Trophoblast cell (in vitro differentiated cells and primary cell): Measurements from ENCODE around the gene RIN3.

Experiments
- DNase-seq, 2 donors: peaks; one replicate each; pipeline ENCODE4 v3.0.0-alpha.2; 2016
- H2AFZ ChIP-seq: 2 replicates; pipeline ENCODE4 v1.6.1; 2013; ENCODE audit warnings: low read length, moderate library complexity, mild to moderate bottlenecking; ENCODE audit not compliant: insufficient read depth, poor library complexity
- H2AK5ac ChIP-seq: 2 replicates; pipeline ENCODE4 v1.6.1; 2013; ENCODE audit warnings: mild to moderate bottlenecking, low read length
- H2BK120ac ChIP-seq: 2 replicates; pipeline ENCODE4 v1.6.1; 2013; ENCODE audit warnings: low read length, mild to moderate bottlenecking, moderate library complexity; ENCODE audit not compliant: insufficient read depth, poor library complexity
- H2BK12ac ChIP-seq: 2 replicates; pipeline ENCODE4 v1.6.1; 2013; ENCODE audit warnings: mild to moderate bottlenecking, low read length, moderate library complexity
- H2BK5ac ChIP-seq: 2 replicates; pipeline ENCODE4 v1.6.1; 2013; ENCODE audit warnings: low read length, low read depth, moderate library complexity, mild to moderate bottlenecking; ENCODE audit not compliant: poor library complexity
- H3K14ac ChIP-seq: 2 replicates; pipeline ENCODE4 v1.6.1; 2013; ENCODE audit warnings: mild to moderate bottlenecking, low read length
- H3K18ac ChIP-seq: 2 replicates; pipeline ENCODE4 v1.6.1; 2013; ENCODE audit warnings: mild to moderate bottlenecking, low read length
- H3K23ac ChIP-seq: 2 replicates; pipeline ENCODE4 v1.6.1; 2013; ENCODE audit warnings: low read length
- H3K27ac ChIP-seq: 2 replicates; pipeline ENCODE4 v1.5.1; 2013; ENCODE audit warnings: low read depth, mild to moderate bottlenecking, inconsistent platforms, low read length, moderate library complexity
- H3K27me3 ChIP-seq: 2 replicates; pipeline ENCODE4 v1.6.1; 2013; ENCODE audit warnings: inconsistent platforms, mild to moderate bottlenecking, low read length, moderate library complexity; ENCODE audit not compliant: insufficient read depth
- H3K36me3 ChIP-seq, 2 experiments: 1 replicate in 1 of 2; 2 replicates in 1 of 2; pipeline ENCODE4 v1.6.1; 2013; ENCODE audit warnings: low read length in 2 of 2, mild to moderate bottlenecking in 2 of 2, moderate library complexity in 1 of 2; ENCODE audit not compliant: insufficient read depth in 2 of 2, control insufficient read depth in 1 of 2
- H3K4ac ChIP-seq: 2 replicates; pipeline ENCODE4 v1.6.1; 2013; ENCODE audit warnings: low read depth, mild to moderate bottlenecking, low read length, moderate library complexity
- H3K4me1 ChIP-seq, 2 experiments: 1 replicate in 1 of 2; 2 replicates in 1 of 2; pipeline ENCODE4 v1.6.1; 2013; ENCODE audit warnings: low read length in 2 of 2, mild to moderate bottlenecking in 2 of 2, moderate library complexity in 1 of 2; ENCODE audit not compliant: insufficient read depth in 2 of 2, control insufficient read depth in 1 of 2
- H3K4me2 ChIP-seq: 2 replicates; pipeline ENCODE4 v1.6.1; 2013; ENCODE audit warnings: inconsistent platforms, mild to moderate bottlenecking, low read length, moderate library complexity
- H3K4me3 ChIP-seq: 2 replicates; pipeline ENCODE4 v1.5.1; 2013; ENCODE audit warnings: mild to moderate bottlenecking, low read depth, low read length, inconsistent platforms
- H3K79me1 ChIP-seq: one replicate; pipeline ENCODE4 v1.6.1; 2013; ENCODE audit warnings: low read length
- H3K79me2 ChIP-seq: 2 replicates; pipeline ENCODE4 v1.6.1; 2013; ENCODE audit warnings: low read length, mild to moderate bottlenecking; ENCODE audit not compliant: control insufficient read depth, insufficient read depth, poor library complexity
- H3K9ac ChIP-seq: 2 replicates; pipeline ENCODE4 v1.6.1; 2013; ENCODE audit warnings: mild to moderate bottlenecking, low read length
- H3K9me3 ChIP-seq: 2 replicates; pipeline ENCODE4 v1.6.1; 2013; ENCODE audit warnings: low read depth, mild to moderate bottlenecking, control low read depth, inconsistent platforms, low read length; ENCODE audit not compliant: insufficient read depth
- H4K12ac ChIP-seq: 2 replicates; pipeline ENCODE4 v1.6.1; 2013; ENCODE audit warnings: low read depth, mild to moderate bottlenecking, low read length, moderate library complexity
- H4K8ac ChIP-seq: 2 replicates; pipeline ENCODE4 v1.6.1; 2013; ENCODE audit warnings: low read depth, mild to moderate bottlenecking, low read length, moderate library complexity
- H4K91ac ChIP-seq: one replicate; pipeline ENCODE4 v1.6.1; 2013; ENCODE audit warnings: low read depth, mild to moderate bottlenecking, low read length, moderate library complexity
- WGBS: extraction: QIAGEN DNeasy Blood & Tissue Kit; methylation state at CpG from one replicate; pipeline ENCODE4 v1.1.7; 2013; ENCODE audit warnings: missing lambda C conversion rate; ENCODE audit not compliant: insufficient read length, insufficient coverage; ENCODE audit errors: extremely low coverage; 5-methylcytosine and 5-hydroxymethylcytosine counted together

The RIN3 gene

DNA sequence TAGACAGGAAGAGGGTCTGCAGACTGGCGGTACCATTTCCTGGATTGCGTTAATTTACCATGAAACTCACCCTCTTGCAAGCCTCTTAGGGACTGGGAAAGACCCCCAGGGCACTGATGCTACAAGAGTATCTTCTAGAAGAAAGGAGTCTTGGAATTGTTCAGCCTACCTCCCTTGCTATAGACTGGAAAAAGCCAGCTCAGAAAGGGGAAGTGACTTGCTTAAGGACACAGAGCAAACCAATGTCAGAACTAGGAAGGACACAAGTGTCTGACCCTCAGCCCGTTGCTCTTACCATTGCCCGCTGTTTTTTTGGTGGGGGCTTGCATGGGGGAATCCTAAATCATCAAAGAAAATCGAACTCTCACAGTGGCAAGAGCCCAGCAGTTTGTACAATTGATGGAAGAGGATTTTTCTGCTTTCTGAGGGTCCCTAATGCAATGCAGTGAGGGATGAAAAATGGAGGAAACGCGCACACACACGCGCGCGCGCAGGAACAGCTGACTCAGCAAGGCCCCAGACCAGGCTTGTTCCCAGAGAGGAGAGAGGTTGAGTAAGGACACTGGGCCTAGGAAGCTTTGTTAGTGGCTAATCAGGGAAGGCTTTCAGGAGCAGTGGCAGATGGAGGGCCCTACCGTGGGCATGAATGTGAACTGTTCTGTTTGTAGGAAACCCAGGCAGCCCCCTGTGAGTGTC is 50.9 kb downstream of the RIN3 start:
- Histone ChIP-seq H3K4me1 (peaks cover 22 to 34% of the 10 kb centered on the region in 2 experiments), H3K23ac (no peak overlapping the region), H3K27me3 (no peaks in the 10 kb centered on the region), H2AFZ (no peak overlapping the region), H3K27ac (peak overlapping the region; percentile 84), H3K79me1 (peaks cover 26% of the 10 kb centered on the region), H3K4me3 (no peak overlapping the region), H4K12ac (no peak overlapping the region), H3K9me3 (peaks cover 2% of the 10 kb centered on the region), H3K14ac (peak overlapping the region; percentile 82), H3K4me2 (no peak overlapping the region), H3K36me3 (peaks cover 2 to 26% of the 10 kb centered on the region in 2 experiments), H2BK5ac (peak overlapping the region; percentile 95), H2BK12ac (peak overlapping the region; percentile 90), H4K91ac (peak overlapping the region; percentile 92), H3K79me2 (no peaks in the 10 kb centered on the region), H3K4ac (peak overlapping the region; percentile 56), H3K9ac (no peak overlapping the region), H2BK120ac (peak overlapping the region; percentile 95), H2AK5ac (peak overlapping the region; percentile 85), H4K8ac (peak overlapping the region; percentile 68), H3K18ac (peak overlapping the region; percentile 80)
- WGBS = no CpG with 5 or more reads among the region's 13 CpGs
- DNase-seq = no peak

DNA sequence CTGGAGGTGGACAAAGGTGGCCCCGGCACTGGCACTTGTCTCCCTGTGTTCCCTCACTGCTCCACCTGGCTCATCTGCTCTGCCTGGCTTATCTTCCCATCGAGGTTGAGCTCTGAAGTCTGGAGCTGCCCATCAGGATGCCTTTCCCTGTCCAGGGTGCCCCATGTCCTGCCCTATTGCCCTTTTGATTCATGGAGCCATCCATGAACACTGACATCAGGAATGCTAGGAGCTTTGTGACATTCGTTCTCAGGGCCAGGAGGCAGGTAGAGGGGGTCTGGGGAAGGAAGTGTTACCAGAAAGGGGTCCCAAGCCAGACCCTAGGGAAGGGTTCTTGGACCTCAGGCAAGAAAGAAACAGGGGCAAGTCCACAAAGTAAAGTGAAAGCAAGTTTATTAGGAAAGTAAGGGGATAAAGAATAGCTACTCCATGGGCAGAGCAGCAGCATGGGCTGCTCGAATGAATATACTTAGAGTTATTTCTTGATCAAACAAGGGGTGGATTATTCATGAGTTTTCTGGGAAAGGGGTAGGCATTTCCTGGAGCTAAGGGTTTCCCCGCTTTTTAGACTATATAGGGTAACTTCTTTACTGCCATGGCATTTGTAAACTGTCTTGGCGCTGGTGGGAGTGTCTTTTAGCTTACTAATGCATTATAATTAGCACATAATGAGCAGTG is 51.6 kb downstream of the RIN3 start:
- peak overlapping the region; percentile 95 for H2BK5ac ChIP-seq
- peak overlapping the region; percentile 82 for H3K14ac ChIP-seq
- peak overlapping the region; percentile 85 for H2AK5ac ChIP-seq
- no peaks in the 10 kb centered on the region for H3K79me2 ChIP-seq
- peak overlapping the region; percentile 95 for H2BK120ac ChIP-seq
- peak overlapping the region; percentile 44 for H3K4me2 ChIP-seq
- peak overlapping the region; percentile 22 for H4K12ac ChIP-seq
- peak overlapping the region; percentile 90 for H2BK12ac ChIP-seq
- H3K9ac ChIP-seq = no peak overlapping the region
- no CpG with 5 or more reads among the region's 6 CpGs for WGBS
- peaks cover 2% of the 10 kb centered on the region for H3K9me3 ChIP-seq
- peaks cover 6 to 23% of the 10 kb centered on the region in 2 experiments for H3K36me3 ChIP-seq
- no peaks in the 10 kb centered on the region for H3K27me3 ChIP-seq
- peaks cover 25 to 39% of the 10 kb centered on the region in 2 experiments for H3K4me1 ChIP-seq
- H3K4me3 ChIP-seq = no peak overlapping the region
- peak overlapping the region; percentile 92 for H4K91ac ChIP-seq
- no peak overlapping the region for H3K23ac ChIP-seq
- peak overlapping the region; percentile 80 for H3K18ac ChIP-seq
- H3K79me1 ChIP-seq = peaks cover 30% of the 10 kb centered on the region
- H3K4ac ChIP-seq = peak overlapping the region; percentile 56
- peak overlapping the region; percentile 84 for H3K27ac ChIP-seq
- peak in 1 of 2 donors; percentile 20 for DNase-seq
- H2AFZ ChIP-seq = peak overlapping the region; percentile 23
- H4K8ac ChIP-seq = peak overlapping the region; percentile 68

DNA sequence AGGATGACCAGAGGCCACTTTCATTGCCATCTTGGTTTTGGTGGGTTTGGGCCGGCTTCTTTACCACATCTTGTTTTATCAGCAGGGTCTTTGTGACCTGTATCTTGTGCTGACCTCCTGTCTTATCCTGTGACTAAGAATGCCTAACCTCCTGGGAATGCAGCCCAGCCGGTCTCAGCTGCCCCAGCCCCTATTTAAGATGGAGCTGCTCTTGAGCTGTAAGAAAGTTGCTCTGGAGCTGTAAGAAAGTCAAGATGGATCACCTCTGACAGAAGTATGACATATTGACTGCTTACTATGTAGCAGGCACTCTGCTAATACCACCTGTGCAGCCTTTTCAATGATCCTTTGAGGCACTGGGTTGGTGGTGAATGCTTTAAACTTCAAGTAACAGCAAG is 52.1 kb downstream of the RIN3 start:
- H3K23ac ChIP-seq = no peak overlapping the region
- H4K91ac ChIP-seq = peak overlapping the region; percentile 73
- peak overlapping the region; percentile 28 for H2BK120ac ChIP-seq
- peaks cover 2% of the 10 kb centered on the region for H3K9me3 ChIP-seq
- peak overlapping the region; percentile 1 for H2AK5ac ChIP-seq
- peaks cover 30% of the 10 kb centered on the region for H3K79me1 ChIP-seq
- peak overlapping the region; percentile 43 for H2BK5ac ChIP-seq
- H4K12ac ChIP-seq = no peak overlapping the region
- peak overlapping the region; percentile 15 for H4K8ac ChIP-seq
- H3K14ac ChIP-seq = peak overlapping the region; percentile 15
- H3K27me3 ChIP-seq = no peaks in the 10 kb centered on the region
- peaks cover 25 to 39% of the 10 kb centered on the region in 2 experiments for H3K4me1 ChIP-seq
- no peak overlapping the region for H3K18ac ChIP-seq
- H2AFZ ChIP-seq = no peak overlapping the region
- peak overlapping the region; percentile 44 for H3K4me2 ChIP-seq
- H3K27ac ChIP-seq = peak overlapping the region; percentile 84
- no peak overlapping the region for H3K9ac ChIP-seq
- no peaks in the 10 kb centered on the region for H3K79me2 ChIP-seq
- H3K4ac ChIP-seq = no peak overlapping the region
- no peak overlapping the region for H3K4me3 ChIP-seq
- H2BK12ac ChIP-seq = peak overlapping the region; percentile 12
- no CpG with 5 or more reads among the region's 2 CpGs for WGBS
- DNase-seq = peak; percentile 84 to 87
- H3K36me3 ChIP-seq = peaks cover 7 to 19% of the 10 kb centered on the region in 2 experiments

DNA sequence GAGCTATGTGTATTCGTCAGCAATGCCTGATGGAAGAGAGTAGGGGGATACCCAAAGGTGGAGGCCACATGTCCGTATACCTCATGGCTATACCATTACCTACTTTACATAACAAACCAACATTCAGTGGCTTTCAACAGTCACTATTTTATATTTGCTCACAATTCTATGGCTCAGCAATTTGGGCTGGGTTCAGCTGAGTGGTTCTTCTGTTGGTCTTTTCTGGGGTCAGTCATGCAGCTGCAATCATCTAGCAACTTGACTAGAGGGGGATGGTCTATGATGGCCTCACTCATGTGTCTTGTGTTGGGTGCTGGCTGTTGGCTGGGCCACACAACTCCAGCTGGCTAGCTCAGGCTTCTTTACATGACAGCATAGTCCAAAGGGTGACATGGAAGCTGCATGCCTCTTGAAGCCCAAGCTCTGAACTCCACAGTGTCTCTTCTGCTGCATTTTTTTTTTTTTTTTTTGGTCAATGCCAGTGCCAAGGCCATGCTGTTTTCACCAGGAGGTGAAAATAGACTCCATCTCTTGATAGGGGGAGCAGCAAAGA is 53.7 kb downstream of the RIN3 start:
- no peak overlapping the region for H4K8ac ChIP-seq
- H3K4me3 ChIP-seq = no peak overlapping the region
- H3K4ac ChIP-seq = no peak overlapping the region
- H2AFZ ChIP-seq = no peak overlapping the region
- H3K9ac ChIP-seq = no peak overlapping the region
- H3K14ac ChIP-seq = peak overlapping the region; percentile 54
- DNase-seq = no peak
- H3K36me3 ChIP-seq = peaks cover 7 to 19% of the 10 kb centered on the region in 2 experiments
- no peak overlapping the region for H3K23ac ChIP-seq
- H2AK5ac ChIP-seq = no peak overlapping the region
- H3K27ac ChIP-seq = no peak overlapping the region
- H2BK5ac ChIP-seq = no peak overlapping the region
- H3K79me1 ChIP-seq = peaks cover 32% of the 10 kb centered on the region
- no peak overlapping the region for H2BK120ac ChIP-seq
- H4K91ac ChIP-seq = peak overlapping the region; percentile 44
- peaks cover 25 to 39% of the 10 kb centered on the region in 2 experiments for H3K4me1 ChIP-seq
- peaks cover 2% of the 10 kb centered on the region for H3K9me3 ChIP-seq
- H3K18ac ChIP-seq = peak overlapping the region; percentile 31
- no peaks in the 10 kb centered on the region for H3K79me2 ChIP-seq
- H2BK12ac ChIP-seq = no peak overlapping the region
- H3K4me2 ChIP-seq = no peak overlapping the region
- no CpG with 5 or more reads among the region's 2 CpGs for WGBS
- H3K27me3 ChIP-seq = no peaks in the 10 kb centered on the region
- no peak overlapping the region for H4K12ac ChIP-seq
